Measurements from ENCODE around the gene CADM1. TPM values are rescaled to one million over a fixed set of nuclear protein-coding genes. Genes with fewer than 3 reads are reported as not detected.

The CADM1 gene
- total and polyA plus RNA-seq, 2 donors (not counting 3 experiments of a cell fraction or from before 2014, with no cell fraction given): 0.52 to 2.6 TPM

DNA sequence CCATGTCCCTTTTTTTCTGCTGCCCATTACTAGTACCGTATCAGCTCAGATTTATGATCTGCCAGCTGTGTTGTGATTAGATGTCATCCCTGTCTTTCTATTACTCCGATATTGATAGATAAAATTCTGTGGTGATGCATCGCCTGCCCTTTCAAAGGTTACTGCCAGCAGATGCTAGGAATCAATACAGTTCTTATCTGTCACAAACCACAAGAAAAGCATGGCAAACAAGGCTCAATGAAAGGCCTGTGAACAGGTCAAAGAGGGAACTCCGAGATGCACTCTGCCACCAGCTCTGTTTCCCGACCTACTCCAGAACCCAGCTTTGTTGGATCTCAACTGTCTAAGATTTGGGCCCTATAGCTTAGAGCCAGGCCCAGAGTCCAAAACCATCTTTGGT is 246.0 kb downstream of the CADM1 start:
- BruUV-seq (replicated peaks): no TSS peak
- no peak overlapping the region for H3K4me2 ChIP-seq (ENCODE audit: insufficient read depth, low read length)
- no peak overlapping the region for H3K27ac ChIP-seq (ENCODE audit: insufficient read depth, low read depth, low read length)
- no peaks in the 10 kb centered on the region for H3K9me1 ChIP-seq (replicated peaks; ENCODE audit: control insufficient read depth, extremely low read depth, insufficient read depth, low read length)
- H3K9me3 ChIP-seq (replicated peaks; ENCODE audit: control insufficient read depth, insufficient read depth, low read length): no peaks in the 10 kb centered on the region
- no peaks in the 10 kb centered on the region for H3K27me3 ChIP-seq (ENCODE audit: control insufficient read depth in 2 of 2, insufficient read depth in 2 of 2, low read length in 2 of 2)
- no peak overlapping the region for H3K4me3 ChIP-seq (replicated peaks in 1 of 3; ENCODE audit: insufficient read depth in 1 of 3, low read depth in 1 of 3, low read length in 3 of 3)
- dilution Hi-C loops (cut with MboI; ENCODE audit: extremely low pct_ligation_motif_present, low sequenced_read_pairs) (no loop called here), intact Hi-C loops (cut with micrococcal nuclease) (no loop called here)
- ChIA-PET POLR2A (no interaction called here), CTCF (no interaction called here)
- H3K9ac ChIP-seq (replicated peaks; ENCODE audit: extremely low read depth, insufficient read depth, low read length): no peak overlapping the region
- H4K20me1 ChIP-seq (replicated peaks; ENCODE audit: control insufficient read depth, extremely low read depth, insufficient read depth, low read length): no peaks in the 10 kb centered on the region
- H2AFZ ChIP-seq (ENCODE audit: low read depth, low read length): no peak overlapping the region
- H3K79me2 ChIP-seq (ENCODE audit: control insufficient read depth, insufficient read depth, low read length): no peaks in the 10 kb centered on the region
- no peak for TF ChIP-seq JUN (IDR thresholded peaks at IDR 0.05; ENCODE audit: borderline replicate concordance, insufficient read depth, insufficient read length, low read depth)
- DNase-seq (ENCODE audit: low read depth, low spot score) (no peak), FAIRE-seq (no peak)
- no peaks in the 10 kb centered on the region for H3K36me3 ChIP-seq (ENCODE audit: control insufficient read depth in 2 of 2, extremely low read depth in 1 of 2, insufficient read depth in 2 of 2, low read length in 2 of 2)
- H3K4me1 ChIP-seq (ENCODE audit: control insufficient read depth, extremely low read depth, insufficient read depth, low read length): no peaks in the 10 kb centered on the region

DNA sequence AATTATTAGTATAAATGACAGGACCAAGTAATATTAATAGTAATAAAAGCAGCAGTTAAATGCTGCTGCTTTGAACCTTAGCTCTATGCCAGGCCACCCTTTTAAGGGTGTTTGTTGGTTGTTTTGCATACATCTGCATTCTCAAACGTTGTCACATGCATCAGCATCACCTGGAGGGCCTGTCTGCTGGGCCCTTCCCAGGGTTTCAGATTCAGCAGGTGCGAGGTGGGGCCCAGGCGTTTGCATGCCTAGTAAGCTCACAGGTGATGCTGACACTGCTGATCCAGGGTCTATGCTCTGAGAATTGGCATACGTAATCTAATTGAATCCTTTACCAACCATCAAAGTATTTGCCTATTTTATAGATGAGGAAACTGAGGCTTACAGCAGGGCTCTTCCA is 246.5 kb downstream of the CADM1 start:
- intact Hi-C loops (cut with micrococcal nuclease) (no loop called here), dilution Hi-C loops (cut with MboI; ENCODE audit: extremely low pct_ligation_motif_present, low sequenced_read_pairs) (no loop called here)
- no peak overlapping the region for H3K9ac ChIP-seq (replicated peaks; ENCODE audit: extremely low read depth, insufficient read depth, low read length)
- no peak overlapping the region for H3K27ac ChIP-seq (ENCODE audit: insufficient read depth, low read depth, low read length)
- BruUV-seq (replicated peaks): no TSS peak
- no peaks in the 10 kb centered on the region for H3K9me1 ChIP-seq (replicated peaks; ENCODE audit: control insufficient read depth, extremely low read depth, insufficient read depth, low read length)
- no peak for DNase-seq (ENCODE audit: low read depth, low spot score)
- CTCF ChIA-PET: no interaction called here
- no peaks in the 10 kb centered on the region for H3K36me3 ChIP-seq (ENCODE audit: control insufficient read depth in 2 of 2, extremely low read depth in 1 of 2, insufficient read depth in 2 of 2, low read length in 2 of 2)
- no peaks in the 10 kb centered on the region for H3K27me3 ChIP-seq (ENCODE audit: control insufficient read depth in 2 of 2, insufficient read depth in 2 of 2, low read length in 2 of 2)
- H3K4me3 ChIP-seq (replicated peaks in 1 of 3; ENCODE audit: insufficient read depth in 1 of 3, low read depth in 1 of 3, low read length in 3 of 3): no peak overlapping the region
- no peak overlapping the region for H3K4me2 ChIP-seq (ENCODE audit: insufficient read depth, low read length)
- TF ChIP-seq, protein P1, sequence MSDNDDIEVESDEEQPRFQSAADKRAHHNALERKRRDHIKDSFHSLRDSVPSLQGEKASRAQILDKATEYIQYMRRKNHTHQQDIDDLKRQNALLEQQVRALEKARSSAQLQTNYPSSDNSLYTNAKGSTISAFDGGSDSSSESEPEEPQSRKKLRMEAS (IDR thresholded peaks at IDR 0.05; ENCODE audit: insufficient read depth, insufficient read length): no peak
- no peak for TF ChIP-seq FOS (IDR thresholded peaks at IDR 0.05; ENCODE audit: borderline replicate concordance, insufficient read depth, low read length)
- TF ChIP-seq GATA2 (IDR thresholded peaks at IDR 0.05; ENCODE audit: insufficient read depth, insufficient read length, low read depth, low read length): no peak
- no peak for TF ChIP-seq EZH2 (IDR thresholded peaks at IDR 0.05; ENCODE audit: borderline replicate concordance, low read depth, low read length, severe bottlenecking)
- no peak for TF ChIP-seq MYC (IDR thresholded peaks at IDR 0.05; ENCODE audit: low read depth, low read length)
- no peak for TF ChIP-seq POLR2AphosphoS5 (IDR thresholded peaks at IDR 0.05; ENCODE audit: insufficient read depth, low read depth, low read length)
- no peak for TF ChIP-seq JUN (IDR thresholded peaks at IDR 0.05; ENCODE audit: borderline replicate concordance, insufficient read depth, insufficient read length, low read depth)
- TF ChIP-seq POLR2A (IDR thresholded peaks at IDR 0.05; ENCODE audit: low read depth, low read length): no peak
- TF ChIP-seq, protein P2, sequence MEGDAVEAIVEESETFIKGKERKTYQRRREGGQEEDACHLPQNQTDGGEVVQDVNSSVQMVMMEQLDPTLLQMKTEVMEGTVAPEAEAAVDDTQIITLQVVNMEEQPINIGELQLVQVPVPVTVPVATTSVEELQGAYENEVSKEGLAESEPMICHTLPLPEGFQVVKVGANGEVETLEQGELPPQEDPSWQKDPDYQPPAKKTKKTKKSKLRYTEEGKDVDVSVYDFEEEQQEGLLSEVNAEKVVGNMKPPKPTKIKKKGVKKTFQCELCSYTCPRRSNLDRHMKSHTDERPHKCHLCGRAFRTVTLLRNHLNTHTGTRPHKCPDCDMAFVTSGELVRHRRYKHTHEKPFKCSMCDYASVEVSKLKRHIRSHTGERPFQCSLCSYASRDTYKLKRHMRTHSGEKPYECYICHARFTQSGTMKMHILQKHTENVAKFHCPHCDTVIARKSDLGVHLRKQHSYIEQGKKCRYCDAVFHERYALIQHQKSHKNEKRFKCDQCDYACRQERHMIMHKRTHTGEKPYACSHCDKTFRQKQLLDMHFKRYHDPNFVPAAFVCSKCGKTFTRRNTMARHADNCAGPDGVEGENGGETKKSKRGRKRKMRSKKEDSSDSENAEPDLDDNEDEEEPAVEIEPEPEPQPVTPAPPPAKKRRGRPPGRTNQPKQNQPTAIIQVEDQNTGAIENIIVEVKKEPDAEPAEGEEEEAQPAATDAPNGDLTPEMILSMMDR (IDR thresholded peaks at IDR 0.05; ENCODE audit: extremely low read depth in 1 of 2, insufficient read depth in 1 of 2, low read depth in 1 of 2, low read length in 2 of 2): no peak
- FAIRE-seq: no peak
- no peak overlapping the region for H2AFZ ChIP-seq (ENCODE audit: low read depth, low read length)
- POLR2A ChIA-PET: no interaction called here
- H3K4me1 ChIP-seq (ENCODE audit: control insufficient read depth, extremely low read depth, insufficient read depth, low read length): no peaks in the 10 kb centered on the region
- no peaks in the 10 kb centered on the region for H3K79me2 ChIP-seq (ENCODE audit: control insufficient read depth, insufficient read depth, low read length)
- no peaks in the 10 kb centered on the region for H3K9me3 ChIP-seq (replicated peaks; ENCODE audit: control insufficient read depth, insufficient read depth, low read length)
- H4K20me1 ChIP-seq (replicated peaks; ENCODE audit: control insufficient read depth, extremely low read depth, insufficient read depth, low read length): no peaks in the 10 kb centered on the region
